Measurements from ENCODE around the gene RBPJ.

RBPJ gene

GRCh38 chr4:26482508-26483462, 162.0 kb downstream of the RBPJ start:
- TF ChIP-seq, protein P1, sequence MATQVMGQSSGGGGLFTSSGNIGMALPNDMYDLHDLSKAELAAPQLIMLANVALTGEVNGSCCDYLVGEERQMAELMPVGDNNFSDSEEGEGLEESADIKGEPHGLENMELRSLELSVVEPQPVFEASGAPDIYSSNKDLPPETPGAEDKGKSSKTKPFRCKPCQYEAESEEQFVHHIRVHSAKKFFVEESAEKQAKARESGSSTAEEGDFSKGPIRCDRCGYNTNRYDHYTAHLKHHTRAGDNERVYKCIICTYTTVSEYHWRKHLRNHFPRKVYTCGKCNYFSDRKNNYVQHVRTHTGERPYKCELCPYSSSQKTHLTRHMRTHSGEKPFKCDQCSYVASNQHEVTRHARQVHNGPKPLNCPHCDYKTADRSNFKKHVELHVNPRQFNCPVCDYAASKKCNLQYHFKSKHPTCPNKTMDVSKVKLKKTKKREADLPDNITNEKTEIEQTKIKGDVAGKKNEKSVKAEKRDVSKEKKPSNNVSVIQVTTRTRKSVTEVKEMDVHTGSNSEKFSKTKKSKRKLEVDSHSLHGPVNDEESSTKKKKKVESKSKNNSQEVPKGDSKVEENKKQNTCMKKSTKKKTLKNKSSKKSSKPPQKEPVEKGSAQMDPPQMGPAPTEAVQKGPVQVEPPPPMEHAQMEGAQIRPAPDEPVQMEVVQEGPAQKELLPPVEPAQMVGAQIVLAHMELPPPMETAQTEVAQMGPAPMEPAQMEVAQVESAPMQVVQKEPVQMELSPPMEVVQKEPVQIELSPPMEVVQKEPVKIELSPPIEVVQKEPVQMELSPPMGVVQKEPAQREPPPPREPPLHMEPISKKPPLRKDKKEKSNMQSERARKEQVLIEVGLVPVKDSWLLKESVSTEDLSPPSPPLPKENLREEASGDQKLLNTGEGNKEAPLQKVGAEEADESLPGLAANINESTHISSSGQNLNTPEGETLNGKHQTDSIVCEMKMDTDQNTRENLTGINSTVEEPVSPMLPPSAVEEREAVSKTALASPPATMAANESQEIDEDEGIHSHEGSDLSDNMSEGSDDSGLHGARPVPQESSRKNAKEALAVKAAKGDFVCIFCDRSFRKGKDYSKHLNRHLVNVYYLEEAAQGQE (IDR thresholded peaks at IDR 0.05; ENCODE audit: insufficient read depth in 1 of 2, low read depth in 2 of 2, low read length in 2 of 2), result no peak
- TF ChIP-seq TAF1 (IDR thresholded peaks at IDR 0.05; ENCODE audit: borderline replicate concordance, insufficient read depth, low read length) (no peak), SIN3A (IDR thresholded peaks at IDR 0.05; ENCODE audit: borderline replicate concordance, insufficient read depth, low read length) (no peak), FOXP2 (optimal IDR thresholded peaks at IDR 0.05; ENCODE audit: borderline replicate concordance, extremely low read depth, extremely low read length, insufficient read depth) (no peak), POLR2AphosphoS5 (IDR thresholded peaks at IDR 0.05; ENCODE audit: low read depth, low read length) (no peak)

GRCh38 chr4:26484032-26484515, 163.3 kb downstream of the RBPJ start:
- TF ChIP-seq SIN3A (IDR thresholded peaks at IDR 0.05; ENCODE audit: borderline replicate concordance, insufficient read depth, low read length), result no peak
- TF ChIP-seq POLR2AphosphoS5 (IDR thresholded peaks at IDR 0.05; ENCODE audit: low read depth, low read length), result no peak
- TF ChIP-seq TAF1 (IDR thresholded peaks at IDR 0.05; ENCODE audit: borderline replicate concordance, insufficient read depth, low read length), result no peak
- no peak for TF ChIP-seq FOXP2 (optimal IDR thresholded peaks at IDR 0.05; ENCODE audit: borderline replicate concordance, extremely low read depth, extremely low read length, insufficient read depth)
- TF ChIP-seq, protein P1 (IDR thresholded peaks at IDR 0.05; ENCODE audit: insufficient read depth in 1 of 2, low read depth in 2 of 2, low read length in 2 of 2), result no peak

DNA sequence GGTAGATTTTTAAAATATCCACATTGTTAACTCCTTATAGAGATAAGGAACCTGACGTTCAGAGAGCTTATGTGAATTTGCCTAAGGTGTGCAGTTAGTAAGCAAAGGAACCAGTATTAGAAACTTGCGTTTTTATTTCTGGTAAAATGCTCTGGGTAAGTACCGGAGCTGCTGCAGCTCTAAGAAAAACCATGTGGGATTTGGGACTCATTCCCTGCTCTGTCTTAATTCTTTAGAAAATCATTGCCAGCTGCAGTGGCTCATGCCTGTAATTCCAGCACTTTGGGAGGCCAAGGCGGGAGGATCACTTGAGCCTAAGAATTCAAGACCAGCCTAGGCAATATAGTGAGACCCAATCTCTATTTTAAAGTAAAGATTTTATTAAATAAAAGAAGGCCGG, 163.7 kb downstream of the RBPJ start:
- no peak for TF ChIP-seq POLR2AphosphoS5 (IDR thresholded peaks at IDR 0.05; ENCODE audit: low read depth, low read length)
- no peak for TF ChIP-seq TAF1 (IDR thresholded peaks at IDR 0.05; ENCODE audit: borderline replicate concordance, insufficient read depth, low read length)
- TF ChIP-seq, protein P1 (IDR thresholded peaks at IDR 0.05; ENCODE audit: insufficient read depth in 1 of 2, low read depth in 2 of 2, low read length in 2 of 2), result no peak
- no peak for TF ChIP-seq SIN3A (IDR thresholded peaks at IDR 0.05; ENCODE audit: borderline replicate concordance, insufficient read depth, low read length)
- TF ChIP-seq FOXP2 (optimal IDR thresholded peaks at IDR 0.05; ENCODE audit: borderline replicate concordance, extremely low read depth, extremely low read length, insufficient read depth), result no peak

Data from PFSK-1 (cell line).